ENCODE data around the gene PRDM16. TPM values are rescaled to one million over a fixed set of nuclear protein-coding genes. Genes with fewer than 3 reads are reported as not detected.

Gene PRDM16
- polyA plus RNA-seq, 1 of the 3 experiments (the other 2 are of a cell fraction), result not detected

DNA sequence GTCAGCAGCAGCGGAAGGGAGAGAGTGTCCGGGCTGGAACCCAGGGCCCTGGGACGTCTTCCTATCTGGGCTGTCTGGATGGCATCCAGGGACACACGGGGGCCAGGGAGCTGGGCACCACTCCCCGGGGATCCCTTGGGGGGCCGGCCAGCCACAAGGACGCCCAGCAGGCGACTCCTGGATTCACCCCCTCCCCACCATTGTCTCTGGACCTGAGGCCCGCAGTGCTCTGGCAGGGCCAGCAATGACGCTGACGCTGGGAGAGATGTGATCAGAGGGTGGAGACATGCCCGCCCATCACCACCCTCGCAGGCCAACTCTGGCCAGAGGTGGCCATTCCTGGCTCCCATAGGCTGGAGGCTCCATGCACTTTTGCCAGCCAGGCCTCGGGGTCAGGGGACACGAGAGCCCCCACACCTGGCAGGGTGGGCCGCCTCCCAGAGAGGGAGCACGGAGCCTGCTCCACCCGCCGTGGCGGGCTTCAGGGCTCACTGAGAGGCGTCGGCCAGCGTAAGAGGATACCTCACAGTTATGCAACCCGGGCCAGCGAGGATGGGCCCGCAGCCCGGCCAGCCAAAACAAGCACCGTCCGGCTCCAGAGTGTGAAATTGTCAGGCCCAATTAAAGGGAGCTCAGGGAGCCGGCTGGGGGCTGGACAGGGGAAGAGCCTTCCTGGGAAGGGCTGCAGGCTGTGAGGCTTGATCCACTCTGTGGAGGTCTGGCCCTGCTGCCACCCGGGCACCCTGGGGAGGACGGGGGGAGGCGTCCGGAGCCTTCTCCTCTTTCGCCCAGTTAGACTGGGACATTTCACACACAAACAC, 37.4 kb upstream of the PRDM16 start:
- WGBS (ENCODE audit: low lambda C conversion rate), result 8% methylated on average over 11 of the region's 35 CpGs
- no peaks in the 10 kb centered on the region for H3K79me2 ChIP-seq (ENCODE audit: insufficient read depth)
- no peaks in the 10 kb centered on the region for H4K20me1 ChIP-seq (ENCODE audit: insufficient read depth)
- CTCF ChIA-PET, result no interaction called here
- H3K27ac ChIP-seq (ENCODE audit: low read depth in 2 of 2, low read length in 1 of 2), result no peak overlapping the region
- no peak for DNase-seq
- H2AFZ ChIP-seq (ENCODE audit: low read depth), result no peak overlapping the region
- no peaks in the 10 kb centered on the region for H3K27me3 ChIP-seq (ENCODE audit: insufficient read depth)
- TF ChIP-seq EZH2phosphoT487 (IDR thresholded peaks at IDR 0.05; ENCODE audit: borderline replicate concordance, low read depth), result no peak
- TF ChIP-seq JUND (IDR thresholded peaks at IDR 0.05), result no peak
- no peak for TF ChIP-seq CHD2 (IDR thresholded peaks at IDR 0.05; ENCODE audit: low read length, partially characterized antibody)
- TF ChIP-seq, protein P1, sequence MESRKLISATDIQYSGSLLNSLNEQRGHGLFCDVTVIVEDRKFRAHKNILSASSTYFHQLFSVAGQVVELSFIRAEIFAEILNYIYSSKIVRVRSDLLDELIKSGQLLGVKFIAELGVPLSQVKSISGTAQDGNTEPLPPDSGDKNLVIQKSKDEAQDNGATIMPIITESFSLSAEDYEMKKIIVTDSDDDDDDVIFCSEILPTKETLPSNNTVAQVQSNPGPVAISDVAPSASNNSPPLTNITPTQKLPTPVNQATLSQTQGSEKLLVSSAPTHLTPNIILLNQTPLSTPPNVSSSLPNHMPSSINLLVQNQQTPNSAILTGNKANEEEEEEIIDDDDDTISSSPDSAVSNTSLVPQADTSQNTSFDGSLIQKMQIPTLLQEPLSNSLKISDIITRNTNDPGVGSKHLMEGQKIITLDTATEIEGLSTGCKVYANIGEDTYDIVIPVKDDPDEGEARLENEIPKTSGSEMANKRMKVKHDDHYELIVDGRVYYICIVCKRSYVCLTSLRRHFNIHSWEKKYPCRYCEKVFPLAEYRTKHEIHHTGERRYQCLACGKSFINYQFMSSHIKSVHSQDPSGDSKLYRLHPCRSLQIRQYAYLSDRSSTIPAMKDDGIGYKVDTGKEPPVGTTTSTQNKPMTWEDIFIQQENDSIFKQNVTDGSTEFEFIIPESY (IDR thresholded peaks at IDR 0.05; ENCODE audit: borderline replicate concordance, low read depth), result no peak
- TF ChIP-seq TAF1 (IDR thresholded peaks at IDR 0.05; ENCODE audit: borderline replicate concordance, low read depth, low read length), result no peak
- TF ChIP-seq, protein P2, sequence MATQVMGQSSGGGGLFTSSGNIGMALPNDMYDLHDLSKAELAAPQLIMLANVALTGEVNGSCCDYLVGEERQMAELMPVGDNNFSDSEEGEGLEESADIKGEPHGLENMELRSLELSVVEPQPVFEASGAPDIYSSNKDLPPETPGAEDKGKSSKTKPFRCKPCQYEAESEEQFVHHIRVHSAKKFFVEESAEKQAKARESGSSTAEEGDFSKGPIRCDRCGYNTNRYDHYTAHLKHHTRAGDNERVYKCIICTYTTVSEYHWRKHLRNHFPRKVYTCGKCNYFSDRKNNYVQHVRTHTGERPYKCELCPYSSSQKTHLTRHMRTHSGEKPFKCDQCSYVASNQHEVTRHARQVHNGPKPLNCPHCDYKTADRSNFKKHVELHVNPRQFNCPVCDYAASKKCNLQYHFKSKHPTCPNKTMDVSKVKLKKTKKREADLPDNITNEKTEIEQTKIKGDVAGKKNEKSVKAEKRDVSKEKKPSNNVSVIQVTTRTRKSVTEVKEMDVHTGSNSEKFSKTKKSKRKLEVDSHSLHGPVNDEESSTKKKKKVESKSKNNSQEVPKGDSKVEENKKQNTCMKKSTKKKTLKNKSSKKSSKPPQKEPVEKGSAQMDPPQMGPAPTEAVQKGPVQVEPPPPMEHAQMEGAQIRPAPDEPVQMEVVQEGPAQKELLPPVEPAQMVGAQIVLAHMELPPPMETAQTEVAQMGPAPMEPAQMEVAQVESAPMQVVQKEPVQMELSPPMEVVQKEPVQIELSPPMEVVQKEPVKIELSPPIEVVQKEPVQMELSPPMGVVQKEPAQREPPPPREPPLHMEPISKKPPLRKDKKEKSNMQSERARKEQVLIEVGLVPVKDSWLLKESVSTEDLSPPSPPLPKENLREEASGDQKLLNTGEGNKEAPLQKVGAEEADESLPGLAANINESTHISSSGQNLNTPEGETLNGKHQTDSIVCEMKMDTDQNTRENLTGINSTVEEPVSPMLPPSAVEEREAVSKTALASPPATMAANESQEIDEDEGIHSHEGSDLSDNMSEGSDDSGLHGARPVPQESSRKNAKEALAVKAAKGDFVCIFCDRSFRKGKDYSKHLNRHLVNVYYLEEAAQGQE (IDR thresholded peaks at IDR 0.05; ENCODE audit: low read depth, low read length), result no peak
- TF ChIP-seq, protein P3, sequence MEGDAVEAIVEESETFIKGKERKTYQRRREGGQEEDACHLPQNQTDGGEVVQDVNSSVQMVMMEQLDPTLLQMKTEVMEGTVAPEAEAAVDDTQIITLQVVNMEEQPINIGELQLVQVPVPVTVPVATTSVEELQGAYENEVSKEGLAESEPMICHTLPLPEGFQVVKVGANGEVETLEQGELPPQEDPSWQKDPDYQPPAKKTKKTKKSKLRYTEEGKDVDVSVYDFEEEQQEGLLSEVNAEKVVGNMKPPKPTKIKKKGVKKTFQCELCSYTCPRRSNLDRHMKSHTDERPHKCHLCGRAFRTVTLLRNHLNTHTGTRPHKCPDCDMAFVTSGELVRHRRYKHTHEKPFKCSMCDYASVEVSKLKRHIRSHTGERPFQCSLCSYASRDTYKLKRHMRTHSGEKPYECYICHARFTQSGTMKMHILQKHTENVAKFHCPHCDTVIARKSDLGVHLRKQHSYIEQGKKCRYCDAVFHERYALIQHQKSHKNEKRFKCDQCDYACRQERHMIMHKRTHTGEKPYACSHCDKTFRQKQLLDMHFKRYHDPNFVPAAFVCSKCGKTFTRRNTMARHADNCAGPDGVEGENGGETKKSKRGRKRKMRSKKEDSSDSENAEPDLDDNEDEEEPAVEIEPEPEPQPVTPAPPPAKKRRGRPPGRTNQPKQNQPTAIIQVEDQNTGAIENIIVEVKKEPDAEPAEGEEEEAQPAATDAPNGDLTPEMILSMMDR (IDR thresholded peaks at IDR 0.05), result no peak
- no peak for TF ChIP-seq POLR2AphosphoS5 (IDR thresholded peaks at IDR 0.05; ENCODE audit: low read depth, low read length)
- no peak for TF ChIP-seq GABPA (IDR thresholded peaks at IDR 0.05; ENCODE audit: low read depth)
- TF ChIP-seq SIN3A (IDR thresholded peaks at IDR 0.05; ENCODE audit: borderline replicate concordance, low read depth, low read length), result no peak
- TF ChIP-seq, protein P4, sequence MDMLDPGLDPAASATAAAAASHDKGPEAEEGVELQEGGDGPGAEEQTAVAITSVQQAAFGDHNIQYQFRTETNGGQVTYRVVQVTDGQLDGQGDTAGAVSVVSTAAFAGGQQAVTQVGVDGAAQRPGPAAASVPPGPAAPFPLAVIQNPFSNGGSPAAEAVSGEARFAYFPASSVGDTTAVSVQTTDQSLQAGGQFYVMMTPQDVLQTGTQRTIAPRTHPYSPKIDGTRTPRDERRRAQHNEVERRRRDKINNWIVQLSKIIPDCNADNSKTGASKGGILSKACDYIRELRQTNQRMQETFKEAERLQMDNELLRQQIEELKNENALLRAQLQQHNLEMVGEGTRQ (IDR thresholded peaks at IDR 0.05; ENCODE audit: borderline replicate concordance, low read depth, low read length), result no peak
- TF ChIP-seq, protein P5, sequence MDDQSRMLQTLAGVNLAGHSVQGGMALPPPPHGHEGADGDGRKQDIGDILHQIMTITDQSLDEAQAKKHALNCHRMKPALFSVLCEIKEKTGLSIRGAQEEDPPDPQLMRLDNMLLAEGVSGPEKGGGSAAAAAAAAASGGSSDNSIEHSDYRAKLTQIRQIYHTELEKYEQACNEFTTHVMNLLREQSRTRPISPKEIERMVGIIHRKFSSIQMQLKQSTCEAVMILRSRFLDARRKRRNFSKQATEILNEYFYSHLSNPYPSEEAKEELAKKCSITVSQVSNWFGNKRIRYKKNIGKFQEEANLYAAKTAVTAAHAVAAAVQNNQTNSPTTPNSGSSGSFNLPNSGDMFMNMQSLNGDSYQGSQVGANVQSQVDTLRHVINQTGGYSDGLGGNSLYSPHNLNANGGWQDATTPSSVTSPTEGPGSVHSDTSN (IDR thresholded peaks at IDR 0.05), result no peak
- TF ChIP-seq RCOR1 (IDR thresholded peaks at IDR 0.05; ENCODE audit: low read length), result no peak
- no peak for TF ChIP-seq TEAD4 (IDR thresholded peaks at IDR 0.05; ENCODE audit: borderline replicate concordance, insufficient read depth)
- TF ChIP-seq FOXM1 (IDR thresholded peaks at IDR 0.05; ENCODE audit: low read depth), result no peak
- TF ChIP-seq YY1 (IDR thresholded peaks at IDR 0.05; ENCODE audit: low read depth), result no peak
- TF ChIP-seq NFIC (IDR thresholded peaks at IDR 0.05; ENCODE audit: borderline replicate concordance), result no peak
- no peak for TF ChIP-seq RXRA (IDR thresholded peaks at IDR 0.05; ENCODE audit: borderline replicate concordance, low read depth)
- no peaks in the 10 kb centered on the region for H3K9me2 ChIP-seq
- no peak overlapping the region for H3K4me2 ChIP-seq
- H3K4me3 ChIP-seq (ENCODE audit: low read depth in 2 of 2, low read length in 1 of 2), result no peak overlapping the region
- no peaks in the 10 kb centered on the region for H3K4me1 ChIP-seq (ENCODE audit: control insufficient read depth in 1 of 2, insufficient read depth in 2 of 2, low read depth in 1 of 2, low read length in 1 of 2)
- H3K9me3 ChIP-seq, result no peaks in the 10 kb centered on the region
- POLR2A ChIA-PET, result no interaction called here
- no peaks in the 10 kb centered on the region for H3K36me3 ChIP-seq (replicated peaks in 1 of 2; ENCODE audit: control insufficient read depth in 1 of 2, insufficient read depth in 2 of 2, low read length in 1 of 2)
- H3K9ac ChIP-seq, result no peak overlapping the region
- H3F3A ChIP-seq (replicated peaks; ENCODE audit: insufficient read depth), result no peaks in the 10 kb centered on the region

All from SK-N-SH (cell line).